Stimulated activated CD8-positive, alpha-beta memory T cell treated with anti-CD3 and anti-CD28 coated beads, Interleukin-4, amount 100 ng/mL, for 48 hours (primary cell): Measurements from ENCODE around the gene ZNF106.

Source experiments
- DNase-seq: peaks from one replicate; pipeline ENCODE4 v3.0.0-alpha.2; 2020

The ZNF106 gene

GRCh38 chr15:42364529-42364928, 126.4 kb downstream of the ZNF106 start:
- no peak for DNase-seq

DNA sequence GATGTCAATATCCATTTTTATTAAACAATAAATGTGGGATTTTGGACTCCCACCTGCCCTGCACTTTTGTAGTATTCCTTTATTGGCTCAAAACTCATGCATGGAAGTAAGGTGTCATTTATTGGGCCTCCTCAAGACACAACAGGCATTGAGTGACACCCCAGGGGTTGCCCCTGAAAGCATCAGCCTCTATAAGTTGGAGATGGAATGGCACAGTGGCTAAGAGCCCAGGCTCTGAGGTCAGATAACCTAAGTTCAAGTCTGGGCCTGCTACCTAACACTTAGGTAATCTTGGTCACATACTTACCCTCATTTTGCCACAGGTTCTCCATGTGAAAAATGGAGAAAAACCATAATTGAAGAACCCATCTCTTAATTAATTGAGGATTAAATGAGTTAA, 127.0 kb downstream of the ZNF106 start:
- no peak for DNase-seq

DNA sequence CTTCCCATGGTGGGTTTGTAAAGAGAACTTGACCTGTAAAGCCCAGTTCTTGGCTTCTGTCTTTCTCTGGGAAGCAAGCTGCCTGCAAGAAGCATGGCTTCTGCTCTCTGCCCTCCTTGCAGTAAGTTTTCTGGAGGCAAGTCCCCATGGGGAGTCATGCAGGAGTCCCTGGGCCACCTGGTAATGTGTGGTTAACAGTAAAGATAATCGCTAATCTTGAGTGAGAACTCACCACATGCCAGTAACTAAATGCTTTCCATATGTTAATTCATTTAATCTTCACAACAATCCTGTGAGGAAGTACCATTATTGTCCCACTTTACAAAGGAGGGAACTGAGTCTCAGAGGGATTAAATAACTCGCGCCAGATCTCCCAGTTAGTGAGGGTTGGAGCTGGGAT, 127.5 kb downstream of the ZNF106 start:
- no peak for DNase-seq
